Inflammatory macrophage (primary cell): ENCODE results near the gene UBE2I.
"Not testable (repeated sequence)": the region's sequence is repeated elsewhere in the genome, so short reads cannot be mapped to it uniquely, and the experiment has no call there.

Experiments
- DNase-seq, 2 donors: peaks; one replicate each; pipeline ENCODE4 v3.0.0-alpha.2; 2020 to 2022
- total RNA-seq, 18 experiments: gene quantifications; one replicate each; lab custom pipeline; 2026; ENCODE audit warnings: mixed read lengths in 6 of 18, inconsistent platforms in 2 of 18; lab: John Stamatoyannopoulos, UW

The UBE2I gene
- total RNA-seq, result 41.3 to 103 (median 88.7) reads per million in 18 experiments

DNA sequence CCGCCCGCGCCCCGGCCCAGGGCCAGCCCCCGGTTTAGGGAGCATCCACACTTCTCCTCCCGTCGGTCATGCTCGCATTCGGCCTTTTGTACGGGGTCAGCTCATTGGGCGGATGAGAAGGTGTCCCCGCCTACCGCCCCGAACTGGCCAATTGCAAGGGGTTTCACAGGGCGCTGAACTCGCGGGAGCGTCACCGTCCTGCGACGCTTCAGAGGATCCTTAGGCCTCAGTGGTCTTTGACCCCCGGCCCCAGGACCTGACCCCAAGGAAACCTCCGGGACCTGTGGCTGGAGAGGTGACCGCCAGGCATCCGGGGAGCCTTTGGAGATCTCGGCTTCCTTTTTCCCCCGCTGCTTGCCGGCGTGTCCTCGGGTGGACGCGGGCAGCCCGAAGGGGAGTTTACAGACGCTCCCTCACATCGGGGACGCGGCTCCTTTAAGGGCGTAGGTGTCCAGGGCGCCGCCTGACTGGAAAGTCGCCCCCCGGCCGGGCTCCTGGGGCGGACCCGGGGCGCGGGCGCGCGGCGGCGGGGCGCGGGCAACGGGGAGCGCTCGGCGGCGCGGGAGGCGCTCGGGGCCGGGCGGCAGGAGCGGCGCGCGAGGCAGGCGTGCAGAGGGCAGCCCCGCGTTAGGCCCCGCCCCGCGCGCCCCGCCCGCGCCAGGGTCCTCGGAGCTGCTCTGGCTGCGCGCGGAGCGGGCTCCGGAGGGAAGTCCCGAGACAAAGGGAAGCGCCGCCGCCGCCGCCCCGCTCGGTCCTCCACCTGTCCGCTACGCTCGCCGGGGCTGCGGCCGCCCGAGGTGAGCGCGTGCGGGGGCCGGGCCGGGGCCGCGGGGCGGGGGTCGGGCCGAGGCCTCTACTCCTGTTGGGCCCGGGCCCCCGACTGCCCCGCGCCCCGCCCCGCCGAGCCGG, at the start of gene UBE2I:
UBE2I (plus strand) TSS at position 660 of the 909 bp plus-strand sequence. CDS start 4,395 bp downstream, outside the sequence.
- peak; percentile 97 to 99 for DNase-seq

DNA sequence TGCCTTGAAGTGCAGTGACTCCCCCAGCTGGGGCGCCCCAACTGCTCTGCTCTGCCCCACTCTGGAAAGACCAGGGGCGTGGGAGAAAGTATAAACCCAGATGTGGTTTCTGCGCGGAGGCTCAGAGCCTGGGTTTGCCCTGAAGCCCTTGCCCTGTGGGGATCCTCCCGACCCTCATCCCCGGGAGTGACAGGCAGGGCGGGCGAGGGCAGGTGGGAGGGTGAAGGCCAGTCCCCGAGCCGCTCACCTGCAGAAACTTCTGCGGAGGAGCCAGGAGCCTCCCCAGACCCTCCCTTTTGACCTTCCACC, 49.7 kb upstream of the UBE2I start:
- no peak for DNase-seq

- DNase-seq, result no peak
Observed at GRCh38 chr16:1260101-1260680, 49.2 kb upstream of the UBE2I start.

GRCh38 chr16:1261131-1261892, 48.1 kb upstream of the UBE2I start:
- no peak for DNase-seq

- no peak for DNase-seq
Observed at GRCh38 chr16:1262210-1262845, 47.1 kb upstream of the UBE2I start.

DNA sequence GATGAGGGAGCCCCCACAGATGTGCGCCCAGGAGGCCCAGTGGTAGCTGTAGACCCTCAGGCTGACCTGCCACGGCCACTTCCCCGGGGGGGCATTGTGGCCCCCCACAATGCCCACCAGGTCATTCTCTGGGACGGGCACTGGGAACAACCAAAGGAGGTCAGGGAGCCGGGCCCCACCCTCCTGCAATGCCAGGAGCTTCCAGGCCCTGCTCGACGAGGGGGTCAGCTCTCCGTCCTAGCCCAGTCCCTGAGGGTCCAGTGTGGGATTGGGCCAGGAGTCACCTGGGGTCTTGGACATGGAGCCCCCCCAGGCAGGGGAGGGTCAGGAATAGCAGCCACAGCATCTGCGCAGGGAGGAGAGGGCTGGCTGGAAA, 46.6 kb upstream of the UBE2I start:
- no peak for DNase-seq

DNA sequence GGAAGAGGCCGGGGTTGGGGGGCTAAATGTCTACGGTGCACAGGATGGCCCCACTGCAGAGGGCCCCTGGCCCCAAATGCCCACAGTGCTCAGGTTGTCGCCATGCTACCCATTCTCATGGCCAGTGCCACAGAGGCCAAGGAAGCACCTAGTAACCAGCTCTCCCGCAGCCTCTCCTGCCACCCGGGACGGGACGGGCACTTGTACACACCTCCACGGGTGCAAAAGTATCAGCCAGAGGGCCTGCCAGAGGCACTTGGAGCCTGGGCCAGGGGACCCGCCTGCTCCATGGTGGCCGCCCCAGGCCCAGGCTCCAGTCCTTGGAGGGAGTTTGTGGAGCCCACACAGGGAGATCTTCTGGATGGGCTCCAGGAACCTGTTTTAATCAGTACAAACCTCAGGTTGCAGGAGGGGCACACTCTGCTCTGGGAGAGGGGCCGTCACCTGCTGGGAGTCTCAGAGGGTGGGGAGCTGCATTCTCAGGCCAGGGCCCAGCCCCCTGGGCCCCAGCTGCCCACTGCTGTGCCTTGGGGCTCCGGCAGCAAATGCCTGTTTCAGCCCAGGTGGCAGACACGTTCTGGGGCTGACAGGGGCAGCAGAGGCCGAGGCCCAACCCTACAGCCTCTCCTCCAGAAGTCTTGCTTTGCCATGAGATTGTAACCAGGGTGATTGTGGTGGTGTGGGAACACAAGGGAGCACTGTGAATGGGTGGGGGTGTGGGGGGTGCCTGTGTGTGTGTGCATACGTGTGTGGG, 45.7 kb upstream of the UBE2I start:
- no peak for DNase-seq

DNA sequence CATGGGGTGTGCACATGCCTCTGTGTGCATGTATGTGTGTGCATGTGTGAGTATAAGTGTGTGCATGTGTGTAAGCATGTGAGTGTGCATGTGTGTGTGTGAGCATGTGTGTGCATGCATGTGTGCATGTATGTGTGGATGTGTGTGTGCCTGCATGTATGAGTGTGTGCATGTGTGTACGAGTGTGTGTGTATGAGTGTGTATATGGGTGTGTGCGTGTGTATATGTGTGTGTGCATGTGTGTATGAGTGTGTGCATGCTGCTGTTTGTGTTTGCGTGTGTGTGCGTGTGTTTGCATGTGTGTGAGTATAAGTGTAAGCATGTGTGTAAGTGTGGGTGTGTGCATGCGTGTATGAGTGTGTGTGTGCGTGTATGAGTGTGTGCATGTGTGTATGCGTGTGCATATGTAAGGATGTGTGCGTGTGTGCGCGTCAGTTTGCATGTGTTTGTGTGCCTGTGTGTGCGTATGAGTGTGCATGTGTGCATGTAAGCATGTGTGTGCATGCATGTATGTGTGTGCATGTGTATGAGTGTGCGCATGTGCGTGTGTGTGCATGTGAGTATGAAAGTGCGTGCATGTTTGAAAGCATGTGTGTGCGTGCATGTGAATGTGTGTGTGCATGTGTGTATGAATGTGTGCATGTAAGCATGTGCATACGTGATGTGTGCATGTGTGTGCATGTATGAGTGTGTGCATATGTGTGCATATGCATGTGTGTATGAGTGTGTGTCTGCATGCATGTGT, 44.9 kb upstream of the UBE2I start:
- DNase-seq, result no peak

GRCh38 chr16:1265090-1265630, 44.3 kb upstream of the UBE2I start:
- no peak for DNase-seq

DNA sequence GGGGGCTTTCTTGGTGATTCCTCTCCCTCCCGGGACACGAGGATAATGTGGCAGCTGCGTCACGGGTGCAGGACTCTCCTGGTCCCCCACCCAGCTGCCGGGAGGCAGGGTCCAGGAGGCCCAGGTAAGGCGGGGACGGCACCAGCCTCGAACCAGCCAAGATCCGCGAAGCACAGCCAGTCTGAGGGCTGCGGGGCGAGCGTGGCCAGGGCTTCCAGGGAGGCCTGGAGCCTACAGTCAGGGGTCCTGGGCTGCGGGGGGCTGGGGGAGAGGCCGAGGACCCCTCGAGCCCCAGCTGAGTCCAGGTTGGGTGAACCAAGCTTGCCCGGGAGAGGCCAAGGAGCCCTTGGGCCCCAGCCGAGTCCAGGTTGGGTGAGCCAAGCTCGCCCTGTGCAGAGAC, 43.6 kb upstream of the UBE2I start:
- DNase-seq, result no peak

GRCh38 chr16:1269418-1269817, 40.0 kb upstream of the UBE2I start:
- not testable (repeated sequence) for DNase-seq

DNA sequence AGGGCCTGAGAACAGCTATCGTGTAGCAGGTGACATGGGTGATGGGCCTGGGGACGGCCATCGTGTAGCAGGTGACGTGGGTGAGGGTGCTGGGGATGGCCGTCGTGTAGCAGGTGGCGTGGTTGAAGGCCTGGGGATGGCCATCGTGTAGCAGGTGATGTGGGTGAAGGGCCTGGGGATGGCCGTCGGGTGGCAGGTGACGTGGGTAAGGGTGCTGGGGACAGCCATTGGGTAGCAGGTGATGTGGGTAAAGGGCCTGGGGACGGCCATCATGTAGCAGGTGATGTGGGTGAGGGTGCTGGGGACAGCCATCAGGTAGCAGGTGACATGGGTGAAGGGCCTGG, 38.1 kb upstream of the UBE2I start:
- no peak for DNase-seq

- DNase-seq, result not testable (repeated sequence)
Observed at GRCh38 chr16:1271724-1272413, 37.6 kb upstream of the UBE2I start.

DNA sequence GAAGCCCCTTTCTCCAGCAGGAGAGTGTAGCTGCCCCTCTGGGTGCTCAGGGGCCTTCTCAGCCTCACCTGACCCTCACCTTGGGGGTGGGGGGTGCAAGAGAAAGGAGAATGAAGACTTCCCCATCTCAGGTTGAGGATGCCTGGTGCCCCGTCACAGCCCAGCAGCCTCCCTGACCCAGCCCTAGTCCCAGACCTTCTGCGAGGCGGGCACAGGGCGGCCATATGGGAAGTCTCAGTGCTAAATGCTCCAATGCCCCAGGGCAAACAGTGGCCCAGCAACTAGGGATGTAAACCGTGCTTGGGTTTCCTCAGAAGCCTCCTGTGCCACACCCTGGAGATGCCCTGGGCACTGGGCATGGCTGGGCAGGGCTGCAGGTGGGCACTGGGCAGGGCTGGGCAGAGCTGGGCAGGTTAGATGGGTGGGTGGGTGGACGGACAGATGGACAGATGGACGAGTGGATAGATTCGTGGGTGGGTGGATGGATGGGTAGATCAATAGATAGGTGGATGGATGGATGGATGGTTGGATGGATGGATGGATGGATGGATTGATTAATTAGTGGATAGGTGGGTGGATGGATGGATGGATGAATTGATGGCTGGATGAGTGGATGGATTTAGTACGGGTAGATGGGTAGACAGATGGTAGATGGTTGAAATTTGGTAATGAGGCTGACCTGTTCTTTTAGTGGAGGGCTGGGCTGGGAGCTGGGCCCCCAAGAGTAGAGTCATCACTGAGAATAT, 36.8 kb upstream of the UBE2I start:
- no peak for DNase-seq

DNA sequence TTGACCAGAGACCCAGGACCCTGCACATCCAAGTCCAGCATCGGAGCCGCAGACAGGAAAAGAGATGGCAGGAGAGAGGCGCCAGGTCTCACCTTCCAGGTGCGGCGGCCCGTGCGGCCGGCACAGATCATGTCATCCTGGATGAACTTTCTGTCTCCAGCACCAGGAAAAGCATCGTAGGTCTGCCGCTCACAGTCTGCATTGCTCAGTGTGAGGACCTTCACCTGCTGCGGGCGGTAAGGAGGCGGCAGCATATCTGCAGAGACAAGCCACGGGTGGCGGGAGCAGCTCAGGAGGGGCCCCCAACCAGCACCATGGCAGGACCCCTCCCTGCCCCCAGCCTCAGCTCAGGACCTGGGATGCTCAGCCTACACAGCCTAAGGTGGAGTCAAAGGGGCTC, 35.6 kb upstream of the UBE2I start:
- DNase-seq, result no peak

DNA sequence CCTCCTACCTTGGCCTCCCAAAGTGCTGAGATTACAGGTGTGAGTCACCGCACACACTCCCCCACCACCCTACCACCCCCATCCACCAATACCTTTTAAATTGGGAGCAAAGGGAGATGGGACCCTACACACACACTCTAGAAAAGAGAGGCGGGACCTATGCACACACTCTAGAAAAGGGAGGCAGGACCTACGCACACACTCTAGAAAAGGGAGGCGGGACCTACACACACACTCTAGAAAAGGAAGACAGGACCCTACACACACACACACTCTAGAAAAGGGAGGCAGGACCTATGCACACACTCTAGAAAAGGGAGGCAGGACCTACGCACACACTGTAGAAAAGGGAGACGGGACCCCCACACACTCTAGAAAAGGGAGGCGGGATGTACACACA, 34.7 kb upstream of the UBE2I start:
- no peak for DNase-seq

DNA sequence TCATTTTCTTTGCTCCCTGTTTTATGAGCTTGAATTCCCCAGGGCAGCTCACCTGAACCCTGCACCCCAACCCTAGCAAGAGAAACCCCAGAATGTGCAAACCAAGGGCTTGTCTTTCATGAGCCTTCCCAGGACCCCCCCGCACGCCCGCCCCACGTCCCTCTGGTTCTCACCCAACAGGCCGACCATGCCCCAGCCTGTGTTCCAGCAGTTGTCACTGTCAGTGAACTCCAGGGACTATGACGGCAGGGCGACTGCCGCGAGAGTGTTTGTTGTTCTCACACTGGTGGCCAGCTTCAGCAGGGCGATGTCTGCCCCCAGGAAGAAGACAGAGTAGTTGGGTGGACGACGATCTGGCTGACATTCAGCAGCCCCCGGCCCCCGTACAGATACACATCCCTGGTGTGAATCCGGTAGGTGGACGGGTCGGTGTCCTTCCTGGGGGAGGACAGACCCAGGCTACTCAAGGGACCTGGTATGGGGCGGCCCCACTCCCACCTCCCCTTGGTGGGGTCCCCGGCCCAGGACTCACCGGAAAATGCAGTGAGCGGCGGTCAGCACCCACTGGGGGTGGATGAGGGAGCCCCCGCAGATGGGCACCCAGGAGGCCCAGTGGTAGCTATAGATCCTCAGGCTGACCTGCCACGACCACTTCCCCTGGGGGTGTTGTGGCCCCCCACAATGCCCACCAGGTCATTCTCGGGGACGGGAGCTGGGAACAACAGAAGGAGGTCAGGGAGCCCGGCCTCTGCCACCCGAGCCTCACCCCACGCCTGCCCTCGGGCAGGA, 33.5 kb upstream of the UBE2I start:
- no peak for DNase-seq

DNA sequence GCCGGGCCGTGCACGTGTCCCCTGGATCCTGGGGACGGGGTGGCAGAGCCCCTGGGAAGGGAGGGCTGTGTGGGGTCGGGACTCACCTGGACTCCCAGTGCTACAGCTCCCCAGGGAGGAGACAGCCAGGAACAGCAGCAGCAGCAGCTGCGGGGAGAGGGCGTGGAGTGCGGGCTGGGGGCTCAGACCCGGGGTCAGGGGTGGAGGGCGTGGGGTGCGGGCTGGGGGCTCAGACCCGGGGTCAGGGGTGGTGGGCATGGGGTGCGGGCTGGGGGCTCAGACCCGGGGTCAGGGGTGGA, 32.9 kb upstream of the UBE2I start:
- no peak for DNase-seq

DNA sequence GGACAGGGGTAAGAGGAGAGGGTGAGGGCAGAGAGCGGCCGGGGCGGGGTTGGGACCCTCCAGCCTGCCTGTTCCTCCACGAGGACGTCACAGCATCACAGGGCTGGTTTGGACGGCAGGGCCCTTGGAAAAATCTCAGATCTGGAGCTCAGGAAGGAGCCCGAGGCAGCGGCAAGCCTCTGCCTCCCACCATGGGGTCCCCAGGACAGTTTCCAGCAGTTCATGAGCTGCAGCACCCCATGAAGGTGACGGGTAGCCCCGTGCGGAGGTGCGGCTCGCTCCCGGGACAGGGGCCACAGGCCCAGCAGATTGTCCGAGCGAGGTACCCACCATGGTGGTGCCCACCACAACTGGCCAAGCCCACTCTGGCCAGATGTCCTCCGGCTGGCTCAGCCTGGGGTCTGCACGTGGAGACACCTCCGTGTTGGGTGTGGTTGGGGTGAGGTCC, 32.3 kb upstream of the UBE2I start:
- no peak for DNase-seq
